Stimulated activated naive B cell treated with anti-CD40 and anti-IgM and Interleukin-4, amounts not matched to agents 10 μg/mL and 1 μg/mL and 100 μg/mL, for 72 hours (primary cell): Measurements from ENCODE around the gene RETN.
A peak's percentile ranks its signal among the peaks of the same experiment; 100 is the strongest.

Source experiments
- ATAC-seq, 2 donors: fragments of 150-1000 bp; cut with Tn5 transposase; replicated peaks; 2 replicates each; pipeline ENCODE4 v1.10.0; 2021; ENCODE audit warnings: moderate library complexity in 1 of 2
- DNase-seq: peaks from one replicate; pipeline ENCODE4 v3.0.0; 2021
- H3K27ac Mint-ChIP-seq: one replicate; pipeline ENCODE4 v1.8.0; 2022; ENCODE audit warnings: mild to moderate bottlenecking, mixed read lengths
- H3K27me3 Mint-ChIP-seq, 2 donors: one replicate each; pipeline ENCODE4 v1.8.0; 2022; ENCODE audit warnings: mixed read lengths in 2 of 2
- H3K36me3 Mint-ChIP-seq, 2 donors: one replicate each; pipeline ENCODE4 v1.8.0; 2022; ENCODE audit warnings: mixed read lengths in 2 of 2, mild to moderate bottlenecking in 1 of 2
- H3K4me1 Mint-ChIP-seq, 2 donors: one replicate each; pipeline ENCODE4 v1.8.0; 2022; ENCODE audit warnings: mixed read lengths in 2 of 2, mild to moderate bottlenecking in 1 of 2
- H3K4me3 Mint-ChIP-seq, 2 donors: one replicate each; pipeline ENCODE4 v1.8.0; 2022; ENCODE audit warnings: mild to moderate bottlenecking in 2 of 2, mixed read lengths in 2 of 2, moderate library complexity in 1 of 2
- H3K9me3 Mint-ChIP-seq, 2 donors: one replicate each; pipeline ENCODE4 v1.8.0; 2022; ENCODE audit warnings: mixed read lengths in 2 of 2, mild to moderate bottlenecking in 1 of 2

RETN gene, protein sequence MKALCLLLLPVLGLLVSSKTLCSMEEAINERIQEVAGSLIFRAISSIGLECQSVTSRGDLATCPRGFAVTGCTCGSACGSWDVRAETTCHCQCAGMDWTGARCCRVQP

DNA sequence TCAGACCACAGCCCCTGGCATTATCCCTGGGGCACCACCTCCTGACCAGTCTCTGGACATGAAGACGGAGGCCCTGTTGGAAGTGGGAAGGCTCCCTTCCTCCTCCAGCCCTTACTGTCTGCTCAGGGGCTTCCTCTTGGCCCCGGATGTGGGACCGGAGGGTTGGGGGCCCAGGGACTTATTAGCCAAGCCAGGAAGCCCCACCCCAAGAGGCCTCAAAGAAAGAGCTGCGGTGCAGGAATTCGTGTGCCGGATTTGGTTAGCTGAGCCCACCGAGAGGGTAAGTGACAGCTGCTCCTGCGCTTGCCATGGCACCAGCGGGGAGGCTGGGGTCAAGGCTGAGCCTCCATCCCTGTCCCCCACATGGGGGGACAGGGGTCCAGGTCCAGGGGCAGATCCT is at the start of gene RETN:
RETN (plus strand) TSS at position 208 of the 400 bp plus-strand sequence. CDS start 278 bp downstream, outside the sequence.
- DNase-seq (no peak), ATAC-seq (no peak)
- Mint-ChIP-seq H3K27me3 (peaks cover 43 to 52% of the 10 kb centered on the region in 2 donors), H3K9me3 (no peaks in the 10 kb centered on the region), H3K4me1 (peaks cover 9 to 10% of the 10 kb centered on the region in 2 donors), H3K36me3 (no peaks in the 10 kb centered on the region), H3K27ac (no peak within 1 kb of the TSS), H3K4me3 (peak within 1 kb of the TSS in 1 of 2 donors; percentile 22)

DNA sequence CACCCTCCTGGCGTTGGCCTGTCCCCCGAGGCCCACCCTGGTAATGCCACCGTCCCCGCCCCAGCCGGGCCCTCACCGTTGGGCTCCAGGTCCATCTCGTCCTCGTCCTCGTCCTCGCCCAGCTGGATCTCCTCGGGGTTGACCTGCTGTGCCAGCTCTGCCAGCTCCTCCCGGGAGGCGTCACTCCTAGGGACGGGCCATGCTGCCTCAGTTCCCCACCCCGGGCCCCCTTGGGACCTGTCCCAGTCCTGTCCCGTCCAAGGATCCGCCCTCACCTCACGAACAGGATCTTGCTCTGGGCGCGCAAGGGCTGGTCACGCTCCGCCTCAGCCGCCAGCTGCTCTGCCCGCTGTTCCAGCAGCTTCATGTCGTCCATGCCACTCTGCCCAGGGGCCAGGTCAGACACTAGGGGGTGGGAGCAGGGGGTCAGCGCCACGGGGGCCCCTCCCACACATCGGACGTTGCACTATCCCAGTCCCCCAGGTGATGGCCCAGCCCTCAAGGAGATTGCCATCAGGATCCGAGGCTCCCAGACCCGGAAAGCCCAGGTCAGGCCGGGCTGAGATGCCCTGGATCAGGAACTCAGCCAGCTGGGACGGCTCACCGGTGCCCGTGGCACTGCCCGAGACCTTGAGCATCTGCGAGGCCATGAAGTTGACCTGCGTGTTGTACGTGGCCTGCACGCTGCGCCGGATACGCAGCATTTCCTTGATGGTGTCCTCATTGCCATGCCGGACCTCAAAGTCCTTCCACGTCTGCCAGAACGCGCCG is 49.0 kb upstream of the RETN start:
- Mint-ChIP-seq H3K27ac (peak overlapping the region; percentile 47), H3K9me3 (no peaks in the 10 kb centered on the region), H3K36me3 (peaks cover 52 to 61% of the 10 kb centered on the region in 2 donors), H3K4me3 (no peak overlapping the region), H3K27me3 (no peaks in the 10 kb centered on the region), H3K4me1 (peaks cover 5 to 10% of the 10 kb centered on the region in 2 donors)
- DNase-seq (no peak), ATAC-seq (no peak)

DNA sequence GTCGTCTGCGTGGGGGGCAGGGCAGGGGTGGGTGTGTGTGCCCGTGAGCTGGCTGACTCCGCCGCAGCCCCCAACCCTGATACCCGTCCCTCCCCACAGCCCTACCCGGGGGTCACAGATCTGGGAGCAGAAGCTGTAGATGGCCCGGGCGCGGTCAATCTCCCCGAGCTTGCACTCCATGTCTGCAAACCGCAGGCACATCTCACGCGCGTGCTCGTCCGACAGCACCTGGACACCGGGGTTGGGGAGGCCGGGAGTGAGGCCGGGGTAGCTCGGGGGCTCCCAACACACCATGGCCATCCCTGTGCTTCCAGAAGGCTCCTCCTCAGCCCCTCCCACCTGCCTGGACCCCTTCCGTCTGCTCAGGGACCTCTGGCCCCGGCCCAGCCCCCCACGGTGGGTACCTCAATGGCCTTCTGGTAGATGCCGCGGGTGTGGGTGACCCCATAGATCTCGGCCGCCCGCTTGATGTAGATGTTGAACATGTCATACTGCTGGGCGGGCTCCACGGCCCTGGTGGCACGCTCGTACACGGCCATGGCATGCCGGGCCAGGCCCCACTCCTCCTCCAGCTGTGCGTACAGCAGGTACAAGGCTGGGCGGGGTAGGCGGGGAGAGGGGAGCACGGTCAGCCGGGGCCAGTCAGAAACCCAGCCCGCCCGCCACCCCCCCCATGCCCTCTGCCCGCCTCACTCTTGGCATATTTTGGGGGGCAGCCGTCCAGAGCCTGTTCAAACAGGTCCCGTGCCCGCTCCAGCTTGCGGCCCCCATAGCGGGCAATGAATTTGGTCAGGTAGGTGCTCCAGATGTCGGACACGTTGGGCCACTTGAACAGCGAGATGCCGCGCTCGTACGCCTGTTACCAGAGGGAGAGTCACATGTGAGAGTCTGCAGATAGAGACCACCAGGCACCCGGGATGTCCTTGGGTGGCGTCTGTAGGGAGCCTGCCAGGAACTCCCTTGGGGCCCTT is 48.1 kb upstream of the RETN start:
- DNase-seq (no peak), ATAC-seq (no peak)
- Mint-ChIP-seq H3K36me3 (peaks cover 55 to 65% of the 10 kb centered on the region in 2 donors), H3K9me3 (no peaks in the 10 kb centered on the region), H3K4me3 (no peak overlapping the region), H3K4me1 (peaks cover 5 to 10% of the 10 kb centered on the region in 2 donors), H3K27ac (no peak overlapping the region), H3K27me3 (no peaks in the 10 kb centered on the region)

DNA sequence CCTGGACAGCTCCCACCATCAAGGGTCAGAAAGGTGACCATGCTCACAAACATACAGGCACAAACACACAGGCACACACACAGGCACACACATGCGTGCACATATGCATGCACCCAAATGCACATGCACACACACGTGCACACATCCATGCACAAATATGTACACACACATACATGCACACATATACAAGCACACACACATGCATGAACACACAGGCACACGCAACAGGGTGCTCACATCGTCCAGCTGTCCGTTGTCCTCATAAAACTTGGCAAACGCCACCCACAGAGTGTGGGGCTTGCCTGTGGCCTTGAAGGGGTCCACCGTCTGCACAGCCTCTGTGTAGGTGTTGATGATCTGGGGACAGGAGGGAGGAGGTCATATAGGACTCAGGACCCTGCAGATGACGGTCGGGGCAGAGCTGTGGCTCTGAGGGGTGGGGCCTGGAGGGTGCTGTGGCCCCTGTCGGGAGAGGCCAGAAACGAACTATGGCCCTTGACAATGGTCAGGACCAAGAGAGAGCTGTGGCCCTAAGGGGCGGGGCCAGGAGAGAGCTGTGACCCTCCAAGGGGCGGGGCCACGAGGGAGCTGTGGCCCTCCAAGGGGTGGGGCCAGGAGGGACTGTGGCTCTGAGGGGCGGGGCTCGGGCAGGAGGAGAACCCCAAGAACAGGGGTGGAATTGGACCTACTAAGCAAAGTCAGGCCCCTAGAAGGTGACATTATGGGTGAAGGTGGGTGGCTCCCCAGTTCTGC is 45.7 kb upstream of the RETN start:
- peaks cover 45 to 54% of the 10 kb centered on the region in 2 donors for H3K36me3 Mint-ChIP-seq

DNA sequence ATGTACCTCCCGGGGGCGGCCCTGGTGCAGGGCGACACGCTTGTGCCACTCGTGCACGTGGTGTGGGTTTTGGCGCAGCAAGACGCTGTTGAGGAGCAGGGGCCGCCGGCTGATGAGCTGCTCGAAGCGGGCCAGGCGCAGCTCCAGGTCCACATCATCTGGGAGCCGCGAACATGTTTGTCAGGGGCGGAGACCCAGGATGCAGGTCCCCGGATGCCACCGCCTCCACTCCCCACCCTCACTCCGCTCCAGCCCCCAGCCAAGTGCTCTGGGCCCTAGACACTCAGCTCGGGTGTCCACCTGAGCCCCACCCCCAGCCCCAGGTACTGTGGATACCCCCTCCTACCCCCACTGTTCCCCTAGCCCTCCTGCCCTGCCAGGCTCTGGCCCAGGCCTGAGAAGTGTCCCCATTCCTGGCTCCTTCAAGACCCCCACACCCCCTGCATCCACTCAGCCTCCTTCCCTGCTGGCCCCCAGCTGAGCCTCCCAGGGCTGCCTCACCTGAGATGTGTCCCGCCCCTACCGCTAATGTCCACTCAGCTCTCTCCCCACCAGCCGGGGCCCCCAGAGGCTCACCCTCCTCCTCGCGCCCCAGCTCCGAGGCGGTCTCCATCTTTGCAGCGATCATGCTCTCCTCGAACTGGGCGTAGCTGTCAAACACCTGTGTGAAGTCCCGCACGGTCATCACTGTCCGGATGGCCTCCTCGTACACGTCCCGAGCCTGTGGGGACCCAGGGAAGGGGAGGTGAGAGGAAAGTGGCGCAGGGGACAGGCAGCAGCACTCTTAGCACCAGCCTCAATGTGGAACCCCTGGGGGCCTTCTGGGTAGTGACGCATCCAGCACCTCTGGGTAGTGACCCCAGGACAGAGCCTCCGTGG is 44.9 kb upstream of the RETN start:
- Mint-ChIP-seq H3K36me3 (peaks cover 36 to 47% of the 10 kb centered on the region in 2 donors), H3K9me3 (no peaks in the 10 kb centered on the region), H3K4me3 (no peak overlapping the region), H3K27me3 (no peaks in the 10 kb centered on the region), H3K27ac (peak overlapping the region; percentile 34), H3K4me1 (peaks cover 15 to 25% of the 10 kb centered on the region in 2 donors)
- DNase-seq (no peak), ATAC-seq (no peak)

More for the DNA sequence above, 45.7 kb upstream of the RETN start:
- Mint-ChIP-seq H3K27ac (no peak overlapping the region), H3K9me3 (no peaks in the 10 kb centered on the region), H3K4me3 (no peak overlapping the region), H3K27me3 (no peaks in the 10 kb centered on the region), H3K4me1 (peaks cover 11 to 17% of the 10 kb centered on the region in 2 donors)
- DNase-seq (no peak), ATAC-seq (peak; percentile 44 to 47)

DNA sequence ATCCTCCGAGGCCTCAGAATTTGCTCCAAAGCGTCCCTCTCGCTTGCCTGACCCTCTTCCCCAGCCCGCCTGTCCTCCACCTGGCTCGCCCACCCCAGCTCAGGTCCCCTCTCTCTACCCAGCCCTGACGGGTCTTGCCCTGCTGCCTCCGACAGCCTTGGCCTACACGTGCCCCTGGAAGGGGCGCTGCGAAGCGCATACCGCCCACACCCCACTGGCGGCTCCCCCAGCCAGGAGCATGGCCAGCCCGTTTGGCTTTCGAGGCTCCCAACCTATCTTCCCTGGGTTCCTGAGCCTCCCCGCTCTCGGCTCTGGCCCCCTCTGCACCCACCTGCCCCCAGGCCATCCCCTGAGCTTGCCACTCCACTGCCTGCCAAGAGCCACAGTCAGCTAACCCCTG is 44.0 kb upstream of the RETN start:
- Mint-ChIP-seq H3K9me3 (no peaks in the 10 kb centered on the region), H3K27ac (peak overlapping the region; percentile 3), H3K4me3 (no peak overlapping the region), H3K27me3 (no peaks in the 10 kb centered on the region), H3K4me1 (peaks cover 21 to 34% of the 10 kb centered on the region in 2 donors), H3K36me3 (peaks cover 37 to 52% of the 10 kb centered on the region in 2 donors)
- DNase-seq (no peak), ATAC-seq (no peak)

DNA sequence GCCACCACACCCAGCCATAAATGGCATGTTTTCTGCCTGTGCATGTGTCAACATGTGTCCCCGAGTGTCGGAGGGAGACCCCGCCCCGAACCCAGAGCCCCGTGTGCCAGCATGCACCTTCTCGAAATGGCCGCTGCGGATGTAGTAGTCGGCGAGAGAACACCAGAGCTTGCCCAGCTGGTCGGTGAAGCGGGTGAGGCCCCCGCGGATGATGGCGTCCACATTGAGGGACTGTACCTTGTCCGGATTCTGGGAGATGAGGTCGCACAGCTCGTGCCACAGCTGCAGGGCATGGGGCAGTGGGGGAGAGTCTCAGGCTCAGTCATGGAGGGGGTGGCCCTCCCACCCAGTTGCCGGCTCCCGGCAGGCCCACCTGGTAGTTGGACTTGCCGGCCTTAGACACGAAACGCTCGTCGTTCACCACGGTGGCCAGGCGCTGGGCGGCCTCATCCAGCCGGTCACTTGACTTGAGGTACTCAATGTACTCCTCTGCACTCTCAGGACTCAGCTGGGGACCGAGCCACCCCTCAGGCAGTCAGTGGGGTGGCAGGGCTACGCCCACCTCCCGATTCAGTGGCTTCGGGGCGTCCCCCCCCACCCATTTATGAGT is 43.0 kb upstream of the RETN start:
- H3K36me3 Mint-ChIP-seq = peaks cover 32 to 48% of the 10 kb centered on the region in 2 donors
- DNase-seq (no peak), ATAC-seq (no peak)
- no peak overlapping the region for H3K4me3 Mint-ChIP-seq
- H3K27ac Mint-ChIP-seq = no peak overlapping the region
- no peaks in the 10 kb centered on the region for H3K9me3 Mint-ChIP-seq
- peaks cover 28 to 44% of the 10 kb centered on the region in 2 donors for H3K4me1 Mint-ChIP-seq
- no peaks in the 10 kb centered on the region for H3K27me3 Mint-ChIP-seq

DNA sequence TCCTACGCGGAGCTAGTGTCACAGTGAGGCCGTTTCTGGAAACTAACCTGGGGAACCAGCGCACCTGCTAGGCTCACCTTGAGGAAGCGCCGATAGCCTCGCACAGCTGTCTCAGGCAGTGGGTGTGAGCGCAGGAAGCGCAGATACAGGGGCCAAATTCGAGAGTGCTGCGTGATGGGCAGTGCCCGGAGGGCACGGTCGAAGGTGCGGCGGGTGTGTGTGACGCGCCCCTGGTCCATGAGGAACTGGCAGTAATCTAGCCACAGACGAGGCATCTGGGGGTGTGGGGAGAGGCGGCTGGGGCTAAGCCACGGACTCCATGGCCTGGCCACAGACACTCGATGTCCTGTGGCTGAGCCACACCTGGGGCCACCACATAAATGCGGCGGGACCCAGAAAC is 41.7 kb upstream of the RETN start:
- H3K36me3 Mint-ChIP-seq = peaks cover 36 to 43% of the 10 kb centered on the region in 2 donors
- no peak for DNase-seq
- peak overlapping the region in 1 of 2 donors; percentile 14 for H3K4me3 Mint-ChIP-seq
- H3K27ac Mint-ChIP-seq = no peak overlapping the region
- ATAC-seq = no peak
- peaks cover 32 to 57% of the 10 kb centered on the region in 2 donors for H3K4me1 Mint-ChIP-seq
- H3K9me3 Mint-ChIP-seq = no peaks in the 10 kb centered on the region
- no peaks in the 10 kb centered on the region for H3K27me3 Mint-ChIP-seq

DNA sequence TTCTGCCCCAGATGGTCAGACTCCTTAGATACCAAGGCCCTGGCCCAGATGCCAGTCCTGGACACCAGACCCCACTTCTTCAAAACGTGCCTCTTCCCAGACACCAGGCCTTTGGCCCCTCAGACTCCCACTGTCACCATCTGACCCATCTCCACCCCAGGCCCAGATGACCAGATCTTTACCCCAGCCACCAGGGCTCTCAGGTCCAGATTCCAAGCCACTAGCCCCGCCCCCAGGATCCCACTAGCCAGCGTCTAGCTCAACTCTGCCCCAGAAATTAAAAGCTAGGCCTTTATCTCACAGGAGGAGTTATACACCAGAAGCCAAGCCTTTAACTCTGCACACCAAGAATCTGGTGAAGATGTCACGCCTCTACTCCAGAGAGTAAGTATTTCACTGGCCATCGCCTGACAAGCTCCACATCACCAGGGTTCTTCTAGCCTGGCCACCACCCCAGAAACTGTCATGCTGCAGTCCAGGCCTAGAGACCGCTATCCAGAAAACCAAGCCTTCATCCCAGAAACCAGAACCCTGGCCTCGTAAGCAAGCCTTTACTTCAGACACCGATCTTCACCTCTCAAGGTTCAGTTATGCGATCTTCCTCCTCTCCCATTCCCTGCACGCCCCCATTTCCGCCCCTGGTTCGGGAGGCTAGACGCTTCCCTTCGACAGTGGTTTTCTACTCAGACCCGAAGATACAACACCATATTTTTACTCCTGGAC is 40.1 kb upstream of the RETN start:
- Mint-ChIP-seq H3K4me1 (peaks cover 35 to 59% of the 10 kb centered on the region in 2 donors), H3K27ac (peak overlapping the region; percentile 96), H3K4me3 (peak overlapping the region; percentile 96 to 97), H3K36me3 (peaks cover 39 to 43% of the 10 kb centered on the region in 2 donors), H3K27me3 (no peaks in the 10 kb centered on the region), H3K9me3 (no peaks in the 10 kb centered on the region)
- DNase-seq = no peak
- no peak for ATAC-seq

DNA sequence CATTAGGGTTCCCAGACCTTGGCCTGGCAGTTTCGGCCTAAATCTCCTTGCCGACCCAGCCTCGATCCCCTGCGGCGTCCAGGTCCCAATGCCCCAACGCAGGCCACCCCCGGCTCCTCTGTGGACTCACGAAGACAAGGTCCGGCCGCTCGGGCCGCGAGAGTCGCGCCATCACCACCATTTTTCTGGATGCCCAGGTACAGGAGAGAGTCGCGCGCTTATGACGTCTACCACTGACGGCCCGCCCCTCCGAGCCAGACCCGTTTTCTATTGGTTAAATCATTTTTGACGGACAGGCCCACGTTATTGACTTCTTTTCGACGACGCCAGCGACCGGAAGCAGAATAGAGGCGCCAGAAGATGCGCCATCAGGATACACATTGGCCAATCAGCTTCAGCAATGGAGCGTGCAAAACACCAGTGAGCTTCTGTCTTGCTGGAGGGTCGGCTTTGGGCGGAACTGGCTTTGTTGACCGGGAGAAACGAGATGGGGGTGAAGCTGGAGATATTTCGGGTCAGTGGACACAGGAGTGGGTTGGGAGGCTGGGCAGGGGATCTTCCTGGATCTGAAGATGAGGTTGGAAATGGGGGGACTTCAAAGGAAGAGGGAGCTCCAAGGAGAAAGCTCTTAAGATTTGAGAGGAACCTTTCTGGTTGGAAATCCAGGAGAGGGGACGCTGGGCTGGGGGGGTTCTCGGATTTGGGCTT is 39.3 kb upstream of the RETN start, which contains the start of the genes PET100 and XAB2:
PET100 (plus strand) TSS at position 447 of the 708 bp plus-strand sequence; CDS start at position 488, 41 bp downstream.
XAB2 (minus strand) TSS at position 199 of the 708 bp plus-strand sequence; CDS start at position 181, 18 bp downstream.
- Mint-ChIP-seq H3K4me3 (peak within 1 kb of the TSS; percentile 96 to 97), H3K9me3 (no peaks in the 10 kb centered on the region), H3K27ac (peak within 1 kb of the TSS; percentile 96), H3K4me1 (peaks cover 38 to 59% of the 10 kb centered on the region in 2 donors), H3K27me3 (no peaks in the 10 kb centered on the region), H3K36me3 (peaks cover 36 to 45% of the 10 kb centered on the region in 2 donors)
- peak; percentile 99 to 100 for ATAC-seq
- DNase-seq = peak; percentile 95

DNA sequence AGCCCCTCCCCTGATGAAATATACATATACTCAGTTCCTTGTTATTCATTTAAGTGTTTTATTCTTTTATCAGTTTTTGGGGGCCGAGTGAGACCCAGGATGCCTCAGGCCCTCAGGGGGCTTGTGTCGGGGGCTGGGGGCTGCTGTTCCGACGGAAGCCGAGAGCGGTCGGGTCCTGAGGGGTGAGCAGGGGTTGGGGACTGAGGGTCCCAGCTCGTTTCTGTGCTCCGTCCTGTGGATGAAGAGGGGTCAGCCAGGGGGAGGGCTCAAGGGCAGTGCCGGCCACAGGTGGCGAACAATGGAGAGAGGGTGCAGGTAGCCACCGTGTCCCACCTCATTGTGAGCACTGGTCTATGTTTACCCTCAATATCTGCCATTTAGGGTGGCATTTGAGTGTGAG is 37.3 kb upstream of the RETN start:
- ATAC-seq (no peak), DNase-seq (no peak)
- peaks cover 44 to 76% of the 10 kb centered on the region in 2 donors for H3K4me1 Mint-ChIP-seq
- H3K27me3 Mint-ChIP-seq = no peaks in the 10 kb centered on the region
- H3K4me3 Mint-ChIP-seq = peak overlapping the region in 1 of 2 donors; percentile 6
- H3K9me3 Mint-ChIP-seq = no peaks in the 10 kb centered on the region
- H3K27ac Mint-ChIP-seq = no peak overlapping the region
- H3K36me3 Mint-ChIP-seq = peaks cover 31 to 38% of the 10 kb centered on the region in 2 donors
